Upper lobe of left lung (tissue), 4 donors: ENCODE measurements around the gene DMD.

Source experiments
- EP300 ChIP-seq, 4 donors: sonication (generic); formaldehyde crosslinking; IDR thresholded peaks; one replicate each; pipeline ENCODE4 v1.5.1; 2017; ENCODE audit warnings: antibody characterized with exemption in 4 of 4, control low read depth in 2 of 4
- POLR2A ChIP-seq, 4 donors: fragments of 450-650 bp; IDR thresholded peaks; one replicate each; pipeline ENCODE4 v1.5.1; 2016 to 2017; ENCODE audit warnings: antibody characterized with exemption in 4 of 4, mild to moderate bottlenecking in 2 of 4
- POLR2AphosphoS5 ChIP-seq, 2 donors: sonication (generic); formaldehyde crosslinking; IDR thresholded peaks; one replicate each; pipeline ENCODE4 v1.5.1; 2017; ENCODE audit warnings: antibody characterized with exemption in 2 of 2
- TF ChIP-seq, protein P1 (sequence below), 6 experiments: fragments of 450-650 bp in 4 of 6; fragments of 200-600 bp in 2 of 6; sonication (generic) in 2 of 6; IDR thresholded peaks; one replicate each; pipeline ENCODE4 v1.5.1; 2016 to 2019; ENCODE audit warnings: antibody characterized with exemption in 6 of 6

DNA sequence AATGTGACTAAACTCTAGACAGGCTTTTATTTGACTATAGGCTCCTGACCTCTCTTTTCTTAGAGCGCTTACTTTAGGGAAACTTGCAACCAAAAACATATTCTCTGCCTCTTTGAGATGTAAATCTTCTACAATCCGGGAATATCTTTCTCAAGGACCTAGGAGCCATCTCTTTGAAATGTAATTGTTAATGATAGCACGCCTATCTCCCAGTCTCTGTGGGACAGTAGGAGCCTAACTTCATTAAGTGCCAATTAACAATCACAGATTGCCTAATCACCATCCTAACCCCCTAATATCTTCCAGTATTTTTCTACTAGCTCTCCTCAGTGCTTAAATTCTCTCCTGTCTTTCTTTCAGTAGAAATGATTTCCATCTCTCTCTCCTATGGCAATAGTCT, 628.6 kb downstream of the DMD start:
- no peak for TF ChIP-seq POLR2A (IDR thresholded peaks at IDR 0.05)
- TF ChIP-seq, protein P1, sequence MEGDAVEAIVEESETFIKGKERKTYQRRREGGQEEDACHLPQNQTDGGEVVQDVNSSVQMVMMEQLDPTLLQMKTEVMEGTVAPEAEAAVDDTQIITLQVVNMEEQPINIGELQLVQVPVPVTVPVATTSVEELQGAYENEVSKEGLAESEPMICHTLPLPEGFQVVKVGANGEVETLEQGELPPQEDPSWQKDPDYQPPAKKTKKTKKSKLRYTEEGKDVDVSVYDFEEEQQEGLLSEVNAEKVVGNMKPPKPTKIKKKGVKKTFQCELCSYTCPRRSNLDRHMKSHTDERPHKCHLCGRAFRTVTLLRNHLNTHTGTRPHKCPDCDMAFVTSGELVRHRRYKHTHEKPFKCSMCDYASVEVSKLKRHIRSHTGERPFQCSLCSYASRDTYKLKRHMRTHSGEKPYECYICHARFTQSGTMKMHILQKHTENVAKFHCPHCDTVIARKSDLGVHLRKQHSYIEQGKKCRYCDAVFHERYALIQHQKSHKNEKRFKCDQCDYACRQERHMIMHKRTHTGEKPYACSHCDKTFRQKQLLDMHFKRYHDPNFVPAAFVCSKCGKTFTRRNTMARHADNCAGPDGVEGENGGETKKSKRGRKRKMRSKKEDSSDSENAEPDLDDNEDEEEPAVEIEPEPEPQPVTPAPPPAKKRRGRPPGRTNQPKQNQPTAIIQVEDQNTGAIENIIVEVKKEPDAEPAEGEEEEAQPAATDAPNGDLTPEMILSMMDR (IDR thresholded peaks at IDR 0.05): no peak
- TF ChIP-seq POLR2AphosphoS5 (IDR thresholded peaks at IDR 0.05): no peak
- TF ChIP-seq EP300 (IDR thresholded peaks at IDR 0.05): no peak
